GM19397 (cell line): Measurements from ENCODE around the gene OPCML.

Experiments used
- ATAC-seq: cut with Tn5 transposase; IDR thresholded peaks from one replicate; pipeline ENCODE4 v1.9.1; 2021; ENCODE audit warnings: mild to moderate bottlenecking, moderate library complexity; ENCODE audit not compliant: unreplicated experiment

The OPCML gene

GRCh38 chr11:133011604-133012003, 520.7 kb downstream of the OPCML start:
- no peak for ATAC-seq

GRCh38 chr11:133007027-133007584, 525.2 kb downstream of the OPCML start:
- ATAC-seq, result no peak

- ATAC-seq, result no peak
These were observed 527.9 kb downstream of the OPCML start for GRCh38 chr11:133004369-133004768.

- no peak for ATAC-seq
These were observed 532.8 kb downstream of the OPCML start for GRCh38 chr11:132999516-132999915.

- no peak for ATAC-seq
These were observed 533.3 kb downstream of the OPCML start for GRCh38 chr11:132999031-132999430.

- no peak for ATAC-seq
These were observed 534.9 kb downstream of the OPCML start for GRCh38 chr11:132997396-132997795.

GRCh38 chr11:132994966-132995365, 537.3 kb downstream of the OPCML start:
- ATAC-seq, result no peak

GRCh38 chr11:132993991-132994502, 538.3 kb downstream of the OPCML start:
- no peak for ATAC-seq

GRCh38 chr11:132992838-132993631, 539.3 kb downstream of the OPCML start:
- no peak for ATAC-seq

GRCh38 chr11:132988411-132988810, 543.9 kb downstream of the OPCML start:
- no peak for ATAC-seq

- no peak for ATAC-seq
These were observed 544.4 kb downstream of the OPCML start for GRCh38 chr11:132987936-132988335.

GRCh38 chr11:132983641-132983978, 548.7 kb downstream of the OPCML start:
- ATAC-seq, result no peak

GRCh38 chr11:132982772-132983640, 549.3 kb downstream of the OPCML start:
- ATAC-seq, result no peak

- no peak for ATAC-seq
These were observed 551.0 kb downstream of the OPCML start for GRCh38 chr11:132981131-132981956.

- ATAC-seq, result no peak
These were observed 551.6 kb downstream of the OPCML start for GRCh38 chr11:132980670-132981069.

- ATAC-seq, result no peak
These were observed 554.6 kb downstream of the OPCML start for GRCh38 chr11:132977746-132978145.

GRCh38 chr11:132977241-132977640, 555.1 kb downstream of the OPCML start:
- ATAC-seq, result no peak

GRCh38 chr11:132976115-132976514, 556.2 kb downstream of the OPCML start:
- ATAC-seq, result no peak

GRCh38 chr11:132973686-132974085, 558.6 kb downstream of the OPCML start:
- no peak for ATAC-seq

- no peak for ATAC-seq
These were observed 559.7 kb downstream of the OPCML start for GRCh38 chr11:132972565-132972964.

- ATAC-seq, result no peak
These were observed 561.0 kb downstream of the OPCML start for GRCh38 chr11:132971351-132971750.
